VCaP (cell line): ENCODE measurements around the gene GALM.

ENCODE experiments used
- H3K27ac ChIP-seq: fragments of 450-650 bp; 2 replicates; pipeline ENCODE4 v1.5.1; 2017
- TF ChIP-seq, protein P1 (sequence below): fragments of 450-650 bp; conservative IDR thresholded peaks from 2 replicates; pipeline ENCODE4 v1.5.1; 2017; ENCODE audit warnings: mild to moderate bottlenecking, moderate library complexity

The GALM gene

DNA sequence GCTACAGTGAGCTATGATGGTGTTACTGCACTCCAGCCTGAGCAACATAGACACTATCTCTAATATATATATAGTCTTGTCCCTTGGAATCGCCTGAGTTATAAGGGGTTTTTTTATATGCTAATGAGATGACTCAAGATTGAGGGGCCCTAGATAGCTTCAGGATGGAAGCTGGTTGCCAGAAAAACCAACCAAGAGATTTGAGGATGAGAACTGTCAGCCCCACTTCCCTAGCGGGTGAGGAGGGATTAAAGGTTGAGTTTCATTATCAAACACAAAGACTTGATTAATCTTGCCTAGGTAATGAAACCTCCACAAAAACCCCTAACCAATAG, 12.6 kb upstream of the GALM start:
- H3K27ac ChIP-seq = no peak overlapping the region
- TF ChIP-seq, protein P1, sequence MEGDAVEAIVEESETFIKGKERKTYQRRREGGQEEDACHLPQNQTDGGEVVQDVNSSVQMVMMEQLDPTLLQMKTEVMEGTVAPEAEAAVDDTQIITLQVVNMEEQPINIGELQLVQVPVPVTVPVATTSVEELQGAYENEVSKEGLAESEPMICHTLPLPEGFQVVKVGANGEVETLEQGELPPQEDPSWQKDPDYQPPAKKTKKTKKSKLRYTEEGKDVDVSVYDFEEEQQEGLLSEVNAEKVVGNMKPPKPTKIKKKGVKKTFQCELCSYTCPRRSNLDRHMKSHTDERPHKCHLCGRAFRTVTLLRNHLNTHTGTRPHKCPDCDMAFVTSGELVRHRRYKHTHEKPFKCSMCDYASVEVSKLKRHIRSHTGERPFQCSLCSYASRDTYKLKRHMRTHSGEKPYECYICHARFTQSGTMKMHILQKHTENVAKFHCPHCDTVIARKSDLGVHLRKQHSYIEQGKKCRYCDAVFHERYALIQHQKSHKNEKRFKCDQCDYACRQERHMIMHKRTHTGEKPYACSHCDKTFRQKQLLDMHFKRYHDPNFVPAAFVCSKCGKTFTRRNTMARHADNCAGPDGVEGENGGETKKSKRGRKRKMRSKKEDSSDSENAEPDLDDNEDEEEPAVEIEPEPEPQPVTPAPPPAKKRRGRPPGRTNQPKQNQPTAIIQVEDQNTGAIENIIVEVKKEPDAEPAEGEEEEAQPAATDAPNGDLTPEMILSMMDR = no peak

DNA sequence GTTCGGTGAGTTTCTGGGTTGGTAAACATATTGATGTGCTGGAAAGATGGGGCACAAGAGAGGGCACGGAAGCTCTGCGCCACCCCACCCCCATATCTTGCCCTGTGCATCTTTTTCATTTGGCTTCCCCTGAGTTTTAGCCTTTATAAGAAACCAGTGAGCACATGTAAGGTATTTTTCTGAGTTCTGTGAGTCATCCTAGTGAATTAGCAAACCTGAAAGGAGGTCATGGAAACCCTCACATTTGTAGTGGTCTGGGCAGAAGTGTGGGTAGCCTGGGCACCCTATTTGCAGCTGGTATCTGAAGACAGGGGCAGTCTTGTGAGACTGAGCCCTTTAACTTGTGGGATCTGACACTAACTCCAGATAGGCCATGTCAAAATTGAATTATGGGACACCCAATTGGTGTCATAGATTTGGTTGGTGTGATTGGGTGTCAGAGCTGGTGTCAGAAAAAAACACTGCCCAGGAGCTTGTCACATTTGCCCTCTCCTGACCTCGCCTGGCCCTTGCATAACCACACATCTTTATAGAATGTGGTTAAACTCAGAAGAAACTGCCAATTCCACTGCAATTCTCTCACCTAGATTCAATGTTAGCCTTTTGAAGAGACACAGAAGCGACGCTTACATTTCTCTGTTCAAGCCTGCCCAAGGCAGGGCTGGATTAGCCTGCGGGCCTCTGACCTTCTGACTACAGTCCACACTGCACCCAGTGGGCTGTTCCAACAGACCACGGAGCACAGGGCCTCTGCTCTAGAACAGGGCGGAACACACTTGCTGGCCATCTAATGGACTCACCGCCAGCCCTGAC, 12.0 kb upstream of the GALM start:
- H3K27ac ChIP-seq = no peak overlapping the region
- TF ChIP-seq, protein P1 = no peak

DNA sequence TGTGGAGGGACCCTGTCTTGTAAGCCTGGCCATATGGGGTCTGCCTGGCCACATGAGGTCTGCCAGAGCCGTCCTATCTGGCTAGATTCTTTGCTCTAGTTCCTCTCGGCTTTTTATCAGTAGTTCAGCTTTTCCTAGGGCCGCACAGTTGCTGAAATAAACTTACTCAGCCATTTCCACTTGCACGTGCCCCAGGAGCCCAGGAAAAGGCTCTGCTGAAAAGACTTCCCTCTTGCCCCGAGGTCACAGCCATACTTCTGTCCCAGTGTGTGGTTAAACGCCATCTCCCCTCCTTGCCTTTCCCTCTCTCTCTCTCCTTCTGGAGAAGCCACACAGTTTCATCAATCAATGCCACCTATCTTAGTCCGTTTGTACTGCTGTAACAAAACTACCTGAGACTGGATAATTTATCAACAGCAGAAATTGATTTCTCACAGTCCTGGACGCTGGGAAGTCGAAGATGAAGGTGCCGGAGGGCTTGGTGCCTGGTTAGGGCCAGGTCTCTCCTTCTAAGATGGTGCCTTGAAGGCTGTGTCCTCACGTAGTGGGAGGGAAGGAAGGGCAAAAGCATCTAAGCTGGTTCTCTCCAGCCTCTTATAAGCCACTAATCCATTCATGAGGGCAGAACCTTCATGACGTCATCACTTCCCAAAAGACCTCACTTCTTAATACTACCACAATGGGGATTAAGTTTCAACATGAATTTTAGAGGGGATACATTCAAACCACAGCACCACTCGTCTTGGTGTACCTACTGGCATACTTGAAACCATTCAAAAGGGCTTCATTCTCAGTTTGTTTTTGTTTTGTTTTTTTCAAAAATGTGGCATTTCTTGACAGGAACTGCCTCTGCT, 11.2 kb upstream of the GALM start:
- TF ChIP-seq, protein P1 = no peak

DNA sequence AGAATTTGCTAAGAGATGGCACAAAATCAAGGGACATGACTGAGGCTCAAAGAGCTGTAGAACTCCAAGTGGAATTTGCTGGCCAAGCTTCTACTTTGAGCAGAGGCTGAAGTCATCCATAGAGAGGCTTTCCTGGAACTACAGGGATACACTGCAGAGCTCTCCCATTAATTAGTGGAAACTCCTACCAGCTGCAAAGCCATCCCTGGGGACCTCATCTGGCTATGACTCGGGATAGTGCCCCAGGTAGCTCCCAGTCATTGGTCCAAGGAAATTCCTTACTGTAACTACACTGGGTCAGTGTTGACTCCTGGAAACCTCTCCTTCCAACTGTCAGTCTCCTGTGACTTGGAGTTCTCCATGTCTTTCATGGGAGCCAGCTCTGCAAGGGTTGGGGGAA, 10.5 kb upstream of the GALM start:
- TF ChIP-seq, protein P1 = no peak
- no peak overlapping the region for H3K27ac ChIP-seq

More for the DNA sequence above, 11.2 kb upstream of the GALM start:
- H3K27ac ChIP-seq = no peak overlapping the region

DNA sequence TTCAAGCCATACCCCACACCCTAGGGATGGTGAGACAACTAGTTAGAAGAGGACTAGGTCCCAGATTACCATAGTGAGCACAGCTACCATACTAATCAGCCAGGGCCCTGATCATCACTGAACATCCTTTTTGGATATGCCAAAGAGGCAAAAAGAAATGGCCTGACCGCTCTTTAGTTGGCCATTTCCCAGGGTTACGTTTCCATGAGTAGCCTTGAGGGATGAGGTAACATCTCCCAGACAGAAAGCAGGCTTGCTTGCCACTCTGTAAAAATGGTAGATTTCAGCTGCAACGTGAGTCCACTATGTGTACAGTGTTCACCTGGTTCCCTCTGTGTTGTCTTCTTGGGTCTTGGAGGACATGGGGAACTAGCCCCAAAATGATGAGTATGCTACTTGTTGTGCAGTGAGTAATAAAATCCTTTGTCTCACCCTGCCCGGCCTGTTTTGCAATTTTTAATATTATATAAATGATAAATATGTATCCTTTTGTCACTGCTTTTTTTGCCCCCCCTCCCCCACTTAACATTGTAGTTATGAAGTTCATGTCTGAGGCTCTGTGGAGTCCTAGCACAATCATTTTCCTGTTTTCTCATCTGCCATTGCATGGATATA, 8.9 kb upstream of the GALM start:
- TF ChIP-seq, protein P1 = no peak
- no peak overlapping the region for H3K27ac ChIP-seq

DNA sequence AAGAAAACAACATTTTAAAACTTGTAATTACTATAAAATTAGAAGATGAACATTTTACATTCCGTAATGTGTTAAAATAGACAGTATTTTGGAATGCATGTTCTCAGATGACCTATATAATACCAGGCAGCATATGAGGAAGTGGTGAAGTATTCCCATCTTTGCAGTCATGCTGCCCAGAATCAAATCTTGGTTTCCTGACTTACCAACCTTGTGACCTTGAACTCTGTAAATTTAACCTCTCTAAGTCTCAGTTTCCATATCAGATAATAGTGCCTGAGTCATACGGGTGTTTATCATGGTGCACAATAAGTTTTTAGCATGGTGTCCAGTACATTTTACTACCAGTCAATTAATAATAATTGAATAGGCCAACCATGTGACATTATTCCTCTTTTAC, 7.3 kb upstream of the GALM start:
- H3K27ac ChIP-seq = no peak overlapping the region
- TF ChIP-seq, protein P1 = no peak

DNA sequence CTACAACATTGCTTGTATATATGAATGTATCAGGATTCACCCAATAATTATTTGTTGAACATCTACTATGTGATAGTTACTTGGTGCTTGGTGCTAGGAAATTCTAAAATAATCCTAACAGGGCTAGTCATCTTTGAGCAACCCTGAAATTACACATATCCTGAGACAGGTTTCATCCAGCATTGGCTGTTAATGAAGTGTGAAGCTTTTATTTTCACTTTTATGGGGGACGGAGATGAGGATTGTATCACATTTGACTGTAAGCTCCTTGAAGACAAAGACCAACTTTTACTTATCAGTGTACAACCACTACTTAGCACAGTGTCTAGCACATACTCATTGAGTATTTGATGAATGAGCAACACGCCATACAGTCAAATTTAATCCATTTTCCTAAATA, 6.8 kb upstream of the GALM start:
- H3K27ac ChIP-seq = no peak overlapping the region
- TF ChIP-seq, protein P1 = no peak
